GM21786 (cell line): ENCODE measurements around the gene CXCL11.
"Not testable (repeated sequence)": the region's sequence is repeated elsewhere in the genome, so short reads cannot be mapped to it uniquely, and the experiment has no call there.

ENCODE experiments used
- ATAC-seq: cut with Tn5 transposase; IDR thresholded peaks from one replicate; pipeline ENCODE4 v1.9.1; 2021; ENCODE audit not compliant: unreplicated experiment

Gene CXCL11

GRCh38 chr4:76043306-76043705 is 7.4 kb upstream of the CXCL11 start:
- ATAC-seq: not testable (repeated sequence)

- not testable (repeated sequence) for ATAC-seq
Measured at GRCh38 chr4:76042241-76042998, 6.5 kb upstream of the CXCL11 start.

- no peak for ATAC-seq
Measured at GRCh38 chr4:76036855-76037254, 985 bp upstream of the CXCL11 start.

- ATAC-seq: no peak
Measured at GRCh38 chr4:76035141-76035540, 729 bp downstream of the CXCL11 start.

- no peak for ATAC-seq
Measured at GRCh38 chr4:76029300-76029699, 6.6 kb downstream of the CXCL11 start.

- no peak for ATAC-seq
Measured at GRCh38 chr4:76028350-76028765, 7.5 kb downstream of the CXCL11 start.

- no peak for ATAC-seq
Measured at GRCh38 chr4:76024065-76024464, 11.8 kb downstream of the CXCL11 start.

- ATAC-seq: no peak
Measured at GRCh38 chr4:76023389-76023788, 12.5 kb downstream of the CXCL11 start, which contains the start of gene CXCL10. Gene CXCL10, minus strand, starts transcription at chr4:76023497. Its CDS starts 66 bp downstream, at chr4:76023431.

- no peak for ATAC-seq
Measured at GRCh38 chr4:76022677-76023076, 13.2 kb downstream of the CXCL11 start.

GRCh38 chr4:76022031-76022430 is 13.8 kb downstream of the CXCL11 start:
- ATAC-seq: no peak

- ATAC-seq: no peak
Measured at GRCh38 chr4:76017056-76017686, 18.7 kb downstream of the CXCL11 start.

- ATAC-seq: peak; percentile 57
Measured at GRCh38 chr4:76016393-76016792, 19.5 kb downstream of the CXCL11 start.

- no peak for ATAC-seq
Measured at GRCh38 chr4:76013540-76013939, 22.3 kb downstream of the CXCL11 start.

GRCh38 chr4:76012388-76012801 is 23.5 kb downstream of the CXCL11 start:
- ATAC-seq: no peak

GRCh38 chr4:76011700-76012387 is 24.0 kb downstream of the CXCL11 start:
- ATAC-seq: peak; percentile 82

- no peak for ATAC-seq
Measured at GRCh38 chr4:76011018-76011670, 24.7 kb downstream of the CXCL11 start.

- ATAC-seq: no peak
Measured at GRCh38 chr4:76010576-76010975, 25.3 kb downstream of the CXCL11 start.

GRCh38 chr4:76009311-76009710 is 26.6 kb downstream of the CXCL11 start:
- ATAC-seq: no peak

GRCh38 chr4:76007089-76007862 is 28.6 kb downstream of the CXCL11 start, which contains the start of gene CXCL9:
Gene CXCL9, minus strand, starts transcription at chr4:76007509. Its CDS starts 60 bp downstream, at chr4:76007449.
- ATAC-seq: no peak

- ATAC-seq: no peak
Measured at GRCh38 chr4:76003620-76004019, 32.2 kb downstream of the CXCL11 start.
